ENCODE measurements around the gene ANO10.

GRCh38 chr3:43616034-43616433 lies 5.8 kb downstream of the ANO10 start:
- no peak for TF ChIP-seq CTCF (IDR thresholded peaks at IDR 0.05)
- TF ChIP-seq POLR2AphosphoS5 (IDR thresholded peaks at IDR 0.05): no peak
- TF ChIP-seq POLR2A (IDR thresholded peaks at IDR 0.05): no peak
- TF ChIP-seq EP300 (IDR thresholded peaks at IDR 0.05; ENCODE audit: low read depth): no peak
